T-helper 2 cell treated with Interferon-gamma antibody and Interleukin-4, amounts not matched to agents 100 ng/mL and 5 ng/mL, for 36 hours (primary cell): ENCODE measurements around the gene NOS3. TPM values are rescaled to one million over a fixed set of nuclear protein-coding genes. Genes with fewer than 3 reads are reported as not detected.
"Not testable (repeated sequence)": the region's sequence is repeated elsewhere in the genome, so short reads cannot be mapped to it uniquely, and the experiment has no call there.

Experiments used
- intact Hi-C: fragments of 100-400 bp; cut with micrococcal nuclease; formaldehyde crosslinking; loops from one replicate; pipeline ENCODE4 v1.15.1; 2023
- total RNA-seq: library from RNA; stranded (reverse); gene quantifications from 2 replicates; pipeline ENCODE4 v1.2.3, GENCODE V29; 2022

The NOS3 gene
- total RNA-seq, 1 donor from 2014 or later = 17.4 TPM

DNA sequence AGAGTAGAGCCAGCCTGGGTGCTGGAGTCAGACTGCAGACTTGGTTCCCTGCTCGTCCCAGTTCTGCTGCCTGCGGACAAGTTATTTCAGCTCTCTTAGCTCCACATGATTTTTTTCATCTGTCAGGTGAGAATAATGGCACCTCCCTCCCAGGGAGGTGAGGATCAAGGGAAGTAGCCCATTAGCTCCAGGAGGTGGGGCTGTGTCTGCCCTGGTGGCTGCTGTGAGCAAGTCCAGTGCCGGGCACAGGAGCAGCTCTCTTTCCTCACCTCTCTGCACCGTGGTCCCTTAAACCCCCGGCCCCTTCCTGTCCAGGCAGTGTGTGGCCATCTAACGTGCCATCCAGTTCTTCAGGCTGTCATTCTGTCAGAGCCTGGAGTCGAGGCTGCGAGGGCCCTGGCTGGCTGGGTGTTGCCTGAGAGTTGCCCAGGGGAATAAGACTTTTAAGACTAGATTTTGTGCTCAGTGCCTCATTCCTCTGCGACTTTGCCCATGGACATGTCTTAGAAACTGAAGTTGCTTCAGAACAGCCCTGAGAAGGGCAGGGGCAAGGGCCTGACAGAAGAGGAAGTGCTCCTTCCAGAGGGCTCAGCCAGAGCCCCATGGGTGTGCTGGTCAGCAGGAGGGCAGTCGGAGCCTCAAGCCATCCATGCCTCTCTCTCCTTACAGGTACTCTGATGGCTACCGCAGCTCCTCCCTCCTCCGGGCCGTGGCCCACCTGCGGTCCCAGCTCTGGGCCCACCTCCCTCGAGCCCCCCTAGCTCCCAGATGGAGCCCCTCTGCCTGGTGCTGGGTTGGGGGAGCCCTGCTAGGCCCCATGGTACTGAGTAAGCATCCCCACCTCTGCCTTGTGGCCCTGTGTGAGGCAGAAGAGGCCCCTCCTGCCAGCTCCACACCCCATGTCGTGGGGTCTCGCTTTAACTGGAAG lies 42.4 kb downstream of the NOS3 start:
- intact Hi-C loops = no loop called here

DNA sequence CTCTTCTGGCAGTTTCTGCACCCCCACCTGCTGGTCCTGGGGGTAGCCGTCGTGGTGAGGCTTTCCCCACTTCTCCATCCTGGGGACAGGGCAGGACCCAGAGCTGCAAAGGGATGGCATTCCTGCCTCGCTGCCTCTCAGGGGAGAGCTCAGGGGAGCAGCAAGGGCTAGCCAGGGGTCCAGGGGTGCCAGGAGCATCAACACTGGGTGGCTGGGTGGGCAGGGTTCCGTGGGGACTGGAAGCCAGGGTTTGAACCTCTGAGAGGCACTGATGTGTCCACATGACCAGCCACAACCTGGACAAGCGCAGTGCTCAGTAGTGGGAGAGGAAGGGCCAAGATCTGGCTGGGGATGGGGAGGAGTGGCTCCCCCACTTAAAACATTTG lies 43.0 kb downstream of the NOS3 start:
- intact Hi-C loops = no loop called here

DNA sequence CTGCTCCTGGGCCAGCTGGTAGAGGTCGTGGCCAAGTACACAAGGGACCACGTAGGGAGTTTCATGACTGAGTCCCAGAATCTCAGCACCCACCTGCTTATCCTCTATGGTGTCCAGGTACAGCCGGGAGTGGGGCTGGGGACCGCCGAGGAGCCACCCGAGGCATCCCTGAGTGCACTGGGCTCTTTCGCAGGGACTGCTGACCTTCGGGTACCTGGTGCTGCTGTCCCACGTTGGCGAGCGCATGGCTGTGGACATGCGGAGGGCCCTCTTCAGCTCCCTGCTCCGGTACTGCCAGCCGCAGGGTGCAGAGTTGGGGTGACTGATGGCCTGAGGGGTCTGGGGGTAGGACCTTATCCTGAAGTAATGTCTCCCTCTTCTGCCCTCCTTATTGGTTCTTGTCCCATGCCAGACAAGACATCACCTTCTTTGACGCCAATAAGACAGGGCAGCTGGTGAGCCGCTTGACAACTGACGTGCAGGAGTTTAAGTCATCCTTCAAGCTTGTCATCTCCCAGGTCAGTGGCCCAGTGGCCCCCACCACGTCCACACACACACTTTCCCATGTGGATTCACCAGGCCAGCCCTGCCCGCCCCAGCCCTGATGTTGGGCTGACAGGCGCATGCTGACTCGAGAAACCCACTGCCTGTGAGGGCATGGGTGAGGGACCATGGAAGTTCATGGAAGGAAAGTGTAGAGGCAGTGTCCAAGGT lies 43.7 kb downstream of the NOS3 start:
- intact Hi-C loops = no loop called here

DNA sequence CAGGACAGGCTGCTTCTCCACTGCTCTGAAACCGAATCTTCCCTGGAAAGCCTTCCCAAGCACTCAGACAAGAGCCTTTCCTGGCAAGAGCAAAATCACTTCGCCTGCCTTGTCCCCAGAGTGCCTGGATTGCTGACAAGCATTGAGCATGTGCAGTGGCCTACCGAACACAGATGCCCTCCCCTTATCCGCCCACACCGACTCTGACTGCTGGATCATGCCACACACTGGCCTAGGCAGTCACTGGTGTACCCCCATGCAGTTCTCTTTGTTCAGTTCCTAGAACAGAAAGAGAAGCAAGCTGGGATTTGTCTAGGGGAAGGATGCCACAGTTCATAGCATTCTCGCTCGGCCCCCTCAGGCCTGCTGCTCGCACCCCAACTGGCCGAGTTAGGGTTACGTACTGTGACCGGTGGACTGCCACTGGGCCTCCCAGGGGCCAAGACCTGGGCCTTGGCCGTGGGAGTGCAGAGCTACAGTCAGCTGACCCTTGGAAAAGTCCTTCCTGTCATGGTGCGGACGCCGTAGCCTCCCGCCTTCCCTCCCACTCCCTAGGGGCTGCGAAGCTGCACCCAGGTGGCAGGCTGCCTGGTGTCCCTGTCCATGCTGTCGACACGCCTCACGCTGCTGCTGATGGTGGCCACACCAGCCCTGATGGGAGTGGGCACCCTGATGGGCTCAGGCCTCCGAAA lies 44.4 kb downstream of the NOS3 start:
- intact Hi-C loops = no loop called here

DNA sequence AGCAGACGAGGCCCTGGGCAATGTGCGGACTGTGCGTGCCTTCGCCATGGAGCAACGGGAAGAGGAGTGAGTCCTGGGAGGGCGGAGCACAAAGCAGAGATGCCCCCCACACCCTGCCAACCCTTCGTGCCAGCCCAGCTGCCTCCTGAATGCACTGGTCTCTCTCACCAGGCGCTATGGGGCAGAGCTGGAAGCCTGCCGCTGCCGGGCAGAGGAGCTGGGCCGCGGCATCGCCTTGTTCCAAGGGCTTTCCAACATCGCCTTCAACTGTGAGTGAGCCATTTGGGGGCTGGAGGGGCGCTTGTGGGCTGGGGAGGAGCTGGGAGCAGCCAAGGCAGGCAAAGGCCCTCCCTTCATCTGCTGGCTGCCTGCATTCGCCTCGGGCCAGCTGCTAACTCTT lies 45.1 kb downstream of the NOS3 start:
- intact Hi-C loops = no loop called here

GRCh38 chr7:151038951-151039849 lies 48.4 kb downstream of the NOS3 start:
- intact Hi-C loops = no loop called here

DNA sequence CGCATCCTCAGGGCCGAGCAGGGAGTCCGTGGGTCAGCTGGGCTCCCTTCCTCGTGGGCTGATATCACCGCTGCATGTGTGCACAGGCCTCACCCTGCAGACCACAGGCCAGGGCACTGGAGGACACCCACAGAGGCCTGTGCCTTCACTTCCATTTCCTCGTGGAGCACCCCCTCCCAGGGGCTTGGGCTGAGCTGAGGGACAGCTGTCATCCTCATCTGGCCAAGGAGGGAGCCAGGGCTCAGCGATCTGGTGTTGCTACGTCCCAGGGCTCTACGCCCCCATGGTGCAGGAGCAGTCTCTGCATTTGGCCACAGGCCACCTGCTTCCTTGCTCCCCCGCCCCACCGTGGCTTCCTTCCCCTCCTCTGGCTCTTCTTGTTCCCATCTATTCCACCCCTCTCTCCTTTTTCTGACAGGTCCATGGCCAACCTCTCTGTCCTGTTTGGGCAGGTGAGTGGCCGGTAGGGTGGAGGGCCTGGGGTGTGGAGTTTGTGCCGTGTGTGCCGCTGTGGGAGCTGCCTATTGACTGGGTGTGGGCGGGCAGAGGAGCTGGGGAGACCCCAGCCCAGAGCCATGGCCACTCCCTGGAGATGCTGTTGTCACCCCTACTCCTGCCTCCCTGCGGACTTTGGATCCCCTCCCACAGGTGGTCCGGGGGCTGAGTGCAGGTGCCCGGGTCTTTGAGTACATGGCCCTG lies 49.2 kb downstream of the NOS3 start:
- intact Hi-C loops = no loop called here

DNA sequence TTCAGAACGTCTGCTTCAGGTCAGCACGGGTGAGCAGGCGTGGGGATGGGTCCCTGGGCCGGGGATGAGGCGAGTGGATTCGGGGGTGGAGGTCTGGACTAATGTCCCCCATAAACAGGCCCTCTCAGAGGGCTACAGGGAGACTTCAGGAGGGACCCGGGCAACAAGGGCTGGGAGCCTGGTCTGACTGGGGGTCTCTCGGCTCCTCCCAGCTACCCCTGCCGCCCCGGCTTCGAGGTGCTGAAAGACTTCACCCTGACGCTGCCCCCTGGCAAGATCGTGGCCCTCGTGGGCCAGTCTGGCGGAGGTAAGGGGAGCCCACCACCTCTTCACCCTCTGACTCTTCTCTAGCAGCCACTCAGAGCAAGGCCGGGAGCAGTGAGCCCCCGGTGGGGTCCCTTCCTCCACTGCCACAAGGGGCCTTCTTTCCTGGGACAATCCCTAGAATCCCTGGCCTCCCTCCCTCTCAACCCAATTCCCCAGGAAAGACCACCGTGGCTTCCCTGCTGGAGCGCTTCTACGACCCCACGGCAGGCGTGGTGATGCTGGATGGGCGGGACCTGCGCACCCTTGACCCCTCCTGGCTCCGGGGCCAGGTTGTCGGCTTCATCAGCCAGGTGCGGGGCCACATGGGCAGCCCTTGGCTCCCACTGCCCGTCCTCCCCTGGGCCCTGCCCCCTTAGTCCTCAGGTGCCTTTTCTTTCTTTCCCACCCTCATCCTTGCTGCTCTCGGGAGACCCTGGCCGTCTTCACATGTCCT lies 50.0 kb downstream of the NOS3 start:
- intact Hi-C loops = no loop called here

DNA sequence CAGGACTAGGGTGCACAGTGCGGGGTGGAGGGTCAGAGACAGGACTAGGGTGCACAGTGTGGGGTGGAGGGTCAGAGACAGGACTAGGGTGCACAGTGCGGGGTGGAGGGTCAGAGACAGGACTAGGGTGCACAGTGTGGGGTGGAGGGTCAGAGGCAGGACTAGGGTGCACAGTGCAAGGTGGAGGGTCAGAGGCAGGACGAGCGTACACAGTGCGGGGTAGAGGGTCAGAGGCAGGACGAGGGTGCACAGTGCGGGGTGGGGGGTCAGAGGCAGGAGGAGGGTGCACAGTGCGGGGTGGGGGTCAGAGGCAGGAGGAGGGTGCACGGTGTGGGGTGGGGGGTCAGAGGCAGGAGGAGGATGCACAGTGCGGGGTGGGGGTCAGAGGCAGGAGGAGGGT lies 52.6 kb downstream of the NOS3 start:
- intact Hi-C loops = not testable (repeated sequence)

DNA sequence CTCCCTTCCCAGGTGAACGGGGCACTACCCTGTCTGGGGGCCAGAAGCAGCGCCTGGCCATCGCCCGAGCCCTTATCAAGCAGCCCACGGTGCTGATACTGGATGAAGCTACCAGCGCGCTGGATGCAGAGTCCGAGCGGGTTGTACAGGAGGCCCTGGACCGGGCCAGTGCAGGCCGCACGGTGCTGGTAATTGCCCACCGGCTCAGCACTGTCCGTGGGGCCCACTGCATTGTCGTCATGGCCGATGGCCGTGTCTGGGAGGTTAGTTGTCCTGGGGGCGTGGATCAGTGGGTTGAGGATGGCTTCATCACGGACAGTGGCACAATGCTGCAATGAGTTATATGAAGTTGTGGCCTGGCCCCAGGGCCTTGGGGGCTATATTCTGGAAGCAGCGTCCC lies 53.1 kb downstream of the NOS3 start:
- intact Hi-C loops = no loop called here

- intact Hi-C loops = no loop called here
Observed at GRCh38 chr7:151045262-151045661, 54.4 kb downstream of the NOS3 start.

DNA sequence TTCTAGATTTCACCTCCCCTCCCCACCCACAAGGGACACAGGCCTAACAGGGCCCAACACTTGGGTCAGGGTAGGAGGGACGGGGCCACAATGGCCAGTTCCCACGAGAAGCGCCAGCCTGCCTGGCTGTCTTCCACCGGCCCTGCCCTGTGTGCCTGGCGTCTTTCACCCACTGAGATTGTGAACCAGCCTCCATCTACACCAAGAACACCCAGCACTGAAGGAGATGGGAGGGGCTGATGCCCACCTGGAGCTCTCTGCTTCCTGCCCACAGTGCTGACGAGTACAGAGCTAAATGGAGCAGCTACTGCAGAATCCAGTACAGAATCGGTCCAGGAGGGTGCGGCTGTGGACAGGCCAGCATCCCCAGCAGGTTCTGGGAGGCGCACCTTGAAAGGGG lies 55.1 kb downstream of the NOS3 start:
- intact Hi-C loops = no loop called here

DNA sequence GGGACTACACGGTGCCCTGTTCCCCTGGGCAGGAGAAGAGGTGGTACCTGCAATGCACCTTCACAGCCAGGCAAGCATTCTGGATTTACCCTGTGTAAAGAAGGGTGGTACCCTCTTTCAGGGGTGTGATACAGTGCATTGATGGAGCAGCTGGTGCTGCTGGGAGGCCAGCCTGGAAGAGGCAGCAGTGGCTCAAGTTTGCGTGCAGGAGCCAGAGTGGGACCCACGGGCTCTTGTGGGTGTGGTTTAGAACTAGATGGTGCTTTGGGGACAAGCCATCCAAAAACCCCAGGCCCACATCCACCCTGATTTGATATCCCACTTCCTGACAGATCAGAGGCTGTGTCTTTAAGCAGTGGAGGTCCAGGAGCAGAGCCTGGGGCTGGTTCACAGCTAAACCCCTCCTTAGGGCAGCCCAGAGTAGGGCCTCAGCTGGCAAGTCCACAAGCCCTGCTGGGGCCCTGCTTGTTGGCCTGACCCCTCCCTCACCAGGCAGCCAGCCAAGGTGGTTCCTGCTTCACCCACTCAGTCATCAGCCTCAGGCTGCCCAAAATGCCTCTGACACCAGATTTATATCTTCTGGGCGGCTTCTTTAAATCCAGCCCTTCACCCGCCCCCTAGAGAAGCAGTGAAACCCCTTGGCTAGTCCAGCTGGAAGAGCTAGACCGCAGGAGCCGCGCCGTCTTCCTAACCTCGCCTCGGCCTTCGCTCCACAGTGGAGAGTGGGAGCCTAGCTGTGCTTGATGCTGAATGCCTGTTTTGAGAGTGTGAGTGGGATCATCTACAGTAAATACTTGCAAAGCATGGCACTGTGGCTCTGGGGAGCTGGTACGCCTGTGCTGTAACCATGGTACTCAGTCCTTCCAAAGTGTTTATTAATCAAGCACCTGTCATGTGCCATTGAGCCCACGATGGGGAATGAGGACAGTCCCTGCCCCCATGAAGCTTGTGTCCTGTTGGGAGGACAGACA lies 56.1 kb downstream of the NOS3 start:
- intact Hi-C loops = no loop called here

- intact Hi-C loops = no loop called here
Observed at GRCh38 chr7:151047976-151048815, 57.4 kb downstream of the NOS3 start, which contains the start of gene ASIC3. Gene ASIC3, plus strand, starts transcription at chr7:151048531. Its CDS starts 355 bp downstream, at chr7:151048886.

DNA sequence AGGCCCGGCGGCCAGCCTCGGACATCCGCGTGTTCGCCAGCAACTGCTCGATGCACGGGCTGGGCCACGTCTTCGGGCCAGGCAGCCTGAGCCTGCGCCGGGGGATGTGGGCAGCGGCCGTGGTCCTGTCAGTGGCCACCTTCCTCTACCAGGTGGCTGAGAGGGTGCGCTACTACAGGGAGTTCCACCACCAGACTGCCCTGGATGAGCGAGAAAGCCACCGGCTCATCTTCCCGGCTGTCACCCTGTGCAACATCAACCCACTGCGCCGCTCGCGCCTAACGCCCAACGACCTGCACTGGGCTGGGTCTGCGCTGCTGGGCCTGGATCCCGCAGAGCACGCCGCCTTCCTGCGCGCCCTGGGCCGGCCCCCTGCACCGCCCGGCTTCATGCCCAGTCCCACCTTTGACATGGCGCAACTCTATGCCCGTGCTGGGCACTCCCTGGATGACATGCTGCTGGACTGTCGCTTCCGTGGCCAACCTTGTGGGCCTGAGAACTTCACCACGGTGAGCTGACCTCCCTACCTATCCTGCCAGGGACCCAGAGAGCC lies 58.2 kb downstream of the NOS3 start:
- intact Hi-C loops = no loop called here

GRCh38 chr7:151051108-151051507 lies 60.3 kb downstream of the NOS3 start:
- intact Hi-C loops = no loop called here

- intact Hi-C loops = no loop called here
Observed at GRCh38 chr7:151053096-151053495, 62.3 kb downstream of the NOS3 start.
